HepG2 (cell line): ENCODE results near the gene SLC9C2. TPM values are rescaled to one million over a fixed set of nuclear protein-coding genes. Genes with fewer than 3 reads are reported as not detected.

Experiments
- ATAC-seq: fragments of 200-7000 bp; cut with Tn5 transposase; 3 replicates; pipeline ENCODE4 v1.9.1; 2020; ENCODE audit warnings: mild to moderate bottlenecking, moderate library complexity
- BruUV-seq: library from RNA; stranded (reverse); fragments of 400-500 nt; replicated peaks from 2 replicates; lab custom pipeline; 2021; lab: Mats Ljungman, UMichigan
- CTCF ChIA-PET: fragments of 300-600 bp; formaldehyde crosslinking; extraction: SDS; loops from one replicate; lab custom pipeline; 2021; ENCODE audit warnings: low total read pairs, inconsistent platforms, low intra/inter-chr PET ratio; lab: Yijun Ruan, JAX
- POLR2A ChIA-PET: fragments of 350-600 bp; sonication (Branson Sonifier 250); formaldehyde crosslinking; loops from one replicate; lab custom pipeline; 2020; ENCODE audit warnings: antibody characterized with exemption, inconsistent platforms; lab: Yijun Ruan, JAX
- DNase-seq: peaks from one replicate; pipeline ENCODE4 v3.0.0-alpha.2; 2015; ENCODE audit warnings: low spot score
- FAIRE-seq: peaks from 3 replicates; lab custom pipeline; 2011; peaks lifted over from hg19 to GRCh38; lab: Jason Lieb, UNC
- H2AFZ ChIP-seq: one replicate; pipeline ENCODE4 v1.6.1; 2011; ENCODE audit warnings: low read length, inconsistent platforms
- H3K27ac ChIP-seq: fragments of 300-600 bp; 3 replicates; pipeline ENCODE4 v1.8.0; 2011; ENCODE audit warnings: mixed run types, mild to moderate bottlenecking, mixed read lengths, low read length, inconsistent platforms; ENCODE audit not compliant: insufficient read depth; ENCODE audit errors: extremely low read length
- H3K27me3 ChIP-seq, 2 experiments: fragments of 200-600 bp in 1 of 2; 2 replicates in 1 of 2; 3 replicates in 1 of 2; pipeline versions ENCODE4 v1.6.0 to v1.8.0; 2011; ENCODE audit warnings: low read length in 2 of 2, mild to moderate bottlenecking in 2 of 2, moderate library complexity in 2 of 2, inconsistent platforms in 1 of 2; ENCODE audit not compliant: insufficient read depth in 2 of 2, control insufficient read depth in 1 of 2
- H3K36me3 ChIP-seq, 2 experiments: fragments of 200-600 bp in 1 of 2; replicated peaks in 1 of 2; 2 replicates in 1 of 2; 3 replicates in 1 of 2; pipeline versions ENCODE4 v1.5.1 to v1.8.0; 2011; ENCODE audit warnings: low read length in 2 of 2, inconsistent platforms in 1 of 2; ENCODE audit not compliant: insufficient read depth in 2 of 2, control insufficient read depth in 1 of 2
- H3K4me1 ChIP-seq: 2 replicates; pipeline ENCODE4 v1.5.1; 2012; ENCODE audit warnings: low read length, inconsistent platforms; ENCODE audit not compliant: insufficient read depth
- H3K4me2 ChIP-seq: 2 replicates; pipeline ENCODE4 v1.6.0; 2011; ENCODE audit warnings: low read depth, low read length, inconsistent platforms
- H3K4me3 ChIP-seq, 3 experiments: fragments of 200-600 bp in 1 of 3; sonication (generic), shearing (Covaris generic) in 1 of 3; replicated peaks in 1 of 3; 2 replicates each; pipeline ENCODE4 v1.5.1; 2011 to 2016; ENCODE audit warnings: low read length in 3 of 3, inconsistent platforms in 2 of 3, low read depth in 2 of 3, mild to moderate bottlenecking in 2 of 3, control low read depth in 1 of 3, mixed read lengths in 1 of 3; ENCODE audit not compliant: insufficient read depth in 1 of 3
- H3K79me2 ChIP-seq: one replicate; pipeline ENCODE4 v1.6.1; 2011; ENCODE audit warnings: low read length, inconsistent platforms; ENCODE audit not compliant: insufficient read depth
- H3K9ac ChIP-seq: 2 replicates; pipeline ENCODE4 v1.6.0; 2011; ENCODE audit warnings: mild to moderate bottlenecking, low read depth, low read length, inconsistent platforms; ENCODE audit not compliant: insufficient read depth
- H3K9me3 ChIP-seq: 2 replicates; pipeline ENCODE4 v1.5.1; 2012; ENCODE audit warnings: mild to moderate bottlenecking, low read length
- H4K20me1 ChIP-seq: 2 replicates; pipeline ENCODE4 v1.6.0; 2011; ENCODE audit warnings: inconsistent platforms, mild to moderate bottlenecking, low read length, moderate library complexity; ENCODE audit not compliant: insufficient read depth
- CREM ChIP-seq, 2 experiments: sonication (generic) in 1 of 2; formaldehyde crosslinking in 1 of 2; IDR thresholded peaks; 2 replicates each; pipeline versions ENCODE4 v1.4.0 to v1.6.1; 2016 to 2020; ENCODE audit warnings: antibody characterized with exemption in 1 of 2, mild to moderate bottlenecking in 1 of 2, missing genetic modification reagents in 1 of 2
- DR1 ChIP-seq: sonication (generic); formaldehyde crosslinking; IDR thresholded peaks from 2 replicates; pipeline ENCODE4 v1.8.0; 2021; ENCODE audit warnings: mild to moderate bottlenecking, missing genetic modification reagents, inconsistent platforms
- FOXA1 ChIP-seq, 2 experiments: fragments of 450-650 bp in 1 of 2; sonication (generic) in 1 of 2; formaldehyde crosslinking in 1 of 2; IDR thresholded peaks; 2 replicates each; pipeline versions ENCODE4 v1.4.0 to v1.6.1; 2016 to 2020; ENCODE audit warnings: missing genetic modification reagents in 1 of 2
- FOXC1 ChIP-seq: sonication (generic); formaldehyde crosslinking; IDR thresholded peaks from 2 replicates; pipeline ENCODE4 v1.8.0; 2022; ENCODE audit warnings: mild to moderate bottlenecking, missing genetic modification reagents, borderline replicate concordance
- GATAD2A ChIP-seq: IDR thresholded peaks from 2 replicates; pipeline ENCODE4 v1.6.1; 2016
- JUNB ChIP-seq: sonication (generic); formaldehyde crosslinking; IDR thresholded peaks from 2 replicates; pipeline ENCODE4 v1.8.0; 2022; ENCODE audit warnings: missing genetic modification reagents, mild to moderate bottlenecking, borderline replicate concordance
- POLR2G ChIP-seq: fragments of 200-400 bp; formaldehyde crosslinking; IDR thresholded peaks from 2 replicates; pipeline ENCODE4 v1.6.1; 2018; ENCODE audit warnings: mild to moderate bottlenecking, low read depth, low read length, moderate library complexity
- STAT5B ChIP-seq: sonication (generic); formaldehyde crosslinking; IDR thresholded peaks from 2 replicates; pipeline ENCODE4 v1.4.0; 2020; ENCODE audit warnings: missing genetic modification reagents
- YY1 ChIP-seq: IDR thresholded peaks from 2 replicates; pipeline ENCODE4 v1.6.1; 2011; ENCODE audit warnings: low read length, low read depth, moderate library complexity, mild to moderate bottlenecking; ENCODE audit not compliant: insufficient read depth, insufficient replicate concordance
- ZFP36 ChIP-seq: fragments of 150-350 bp; IDR thresholded peaks from 2 replicates; pipeline ENCODE4 v1.6.1; 2018; ENCODE audit warnings: borderline replicate concordance, low read length, low read depth; ENCODE audit not compliant: partially characterized antibody
- WGBS: methylation state at CpG from one replicate; pipeline ENCODE4 v1.1.6; 2017; ENCODE audit warnings: low lambda C conversion rate; 5-methylcytosine and 5-hydroxymethylcytosine counted together
- in situ Hi-C: cut with HindIII; loops from 2 replicates; pipeline ENCODE4 v1.10.0; 2017; ENCODE audit warnings: low pct_unique_long_range_greater_than_20kb; ENCODE audit not compliant: extremely low pct_ligation_motif_present
- intact Hi-C: fragments of 100-400 bp; cut with micrococcal nuclease; formaldehyde crosslinking; loops from one replicate; pipeline ENCODE4 v1.10.0; 2022; ENCODE audit not compliant: unreplicated experiment
- polyA plus RNA-seq, 8 experiments: library from polyadenylated mRNA; depleted of rRNA in 3 of 8; stranded (reverse) in 7 of 8; unstranded in 1 of 8; fragments of >200 nt; fragmentation: Illumina TruSeq in 4 of 8; extraction: Trizol in 4 of 8; gene quantifications; 2 replicates each; pipeline versions ENCODE4 v1.2.1 to v1.2.3, GENCODE V29; 2011 to 2016; ENCODE audit warnings: low read depth in 4 of 8, missing spikeins in 1 of 8, mixed read lengths in 1 of 8; ENCODE audit not compliant: insufficient read depth in 1 of 8
- total RNA-seq, 5 experiments: library from RNA; depleted of rRNA; stranded (reverse); fragments of >200 nt; fragmentation: Illumina TruSeq; extraction: Trizol; gene quantifications; 2 replicates each; pipeline ENCODE4 v1.2.3, GENCODE V29; 2016; ENCODE audit warnings: low read depth in 1 of 5
- TF ChIP-seq, protein P1 (sequence below): sonication (generic); formaldehyde crosslinking; IDR thresholded peaks from 2 replicates; pipeline ENCODE4 v1.8.1; 2023; ENCODE audit warnings: mild to moderate bottlenecking, moderate library complexity, missing genetic modification reagents
- TF ChIP-seq, protein P2 (sequence below): sonication (generic); formaldehyde crosslinking; IDR thresholded peaks from 2 replicates; pipeline ENCODE4 v1.8.0; 2022; ENCODE audit warnings: mild to moderate bottlenecking, missing genetic modification reagents
- TF ChIP-seq, protein P3 (sequence below): sonication (generic); formaldehyde crosslinking; conservative IDR thresholded peaks from 2 replicates; pipeline ENCODE4 v1.4.0; 2020; ENCODE audit warnings: missing genetic modification reagents

The SLC9C2 gene
- total and polyA plus RNA-seq, 2 of the 13 experiments (the other 11 are each of a cell fraction or from before 2014, with no cell fraction given) = 0.03 TPM; not detected in 1

DNA sequence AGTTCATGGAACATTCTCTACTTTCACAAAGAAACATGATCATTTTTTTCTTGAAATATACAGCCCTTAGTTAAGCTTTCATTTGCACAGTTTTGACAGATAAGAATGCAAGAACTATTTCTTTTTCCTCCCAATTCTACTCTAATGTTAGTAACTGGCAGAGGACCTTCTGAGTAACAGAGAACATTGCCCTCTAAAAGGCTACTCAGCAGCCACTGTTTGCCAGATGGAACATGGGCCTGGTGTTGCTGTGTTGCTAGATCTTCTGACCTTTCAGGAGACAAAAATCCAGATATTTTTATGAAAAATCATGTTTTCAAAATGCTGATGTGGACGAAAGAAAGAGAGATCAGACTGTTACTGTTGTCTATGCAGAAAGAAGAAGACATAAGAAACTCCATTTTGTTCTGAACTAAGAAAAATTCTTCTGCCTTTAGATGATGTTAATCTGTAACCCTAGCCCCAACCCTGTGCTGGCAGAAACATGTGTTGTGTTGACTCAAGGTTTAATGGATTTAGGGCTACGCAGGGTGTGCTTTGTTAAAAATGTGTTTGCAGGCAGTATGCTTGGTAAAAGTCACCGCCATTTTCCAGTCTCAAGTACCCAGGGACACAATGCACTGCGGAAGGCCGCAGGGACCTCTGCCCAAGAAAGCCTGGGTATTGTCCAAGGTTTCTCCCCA, 128.6 kb downstream of the SLC9C2 start:
- WGBS = 2% methylated on average over 2 of the region's 5 CpGs
- H3K9ac ChIP-seq = peak overlapping the region; percentile 77
- CTCF ChIA-PET = interaction anchor here (1.5 kb wide), 1 partner anchor 43 kb away, joined by 4 read pairs; no protein-coding TSS in a partner anchor
- peak overlapping the region; percentile 75 to 91 (median 91); a peak in 5 of 6 replicates for H3K4me3 ChIP-seq
- no TSS peak for BruUV-seq
- peaks cover 38% of the 10 kb centered on the region for H3K79me2 ChIP-seq
- no peaks in the 10 kb centered on the region; a peak in 1 of 5 replicates for H3K27me3 ChIP-seq
- POLR2A ChIA-PET = interaction anchor here (0.7 to 1.5 kb wide), 4 partner anchors 10 to 241 kb away, joined by 3 to 5 read pairs (median 4); partner anchors contain the start of gene KLHL20
- no peaks in the 10 kb centered on the region for H3K36me3 ChIP-seq
- peaks cover 35% of the 10 kb centered on the region for H3K4me1 ChIP-seq
- H3K4me2 ChIP-seq = peak overlapping the region; percentile 88
- intact Hi-C loops (no loop called here), in situ Hi-C loops (no loop called here)
- peak overlapping the region; percentile 55 for H2AFZ ChIP-seq
- H4K20me1 ChIP-seq = peaks cover 7% of the 10 kb centered on the region
- DNase-seq (peak; percentile 74), FAIRE-seq (peak; percentile 60), ATAC-seq (no peak)
- H3K27ac ChIP-seq = peak overlapping the region; percentile 87
- peaks cover 26% of the 10 kb centered on the region for H3K9me3 ChIP-seq
- TF ChIP-seq POLR2G (no peak), STAT5B (no peak), FOXC1 (CRISPR knock-in tag) (no peak), ZFP36 (no peak), JUNB (CRISPR knock-in tag) (no peak), YY1 (peak; percentile 38), DR1 (0 out of 2 replicates have a peak, but pooled peaks have one; percentile 17), CREM (IDR thresholded peaks at IDR 0.05) (no peak), CREM (CRISPR knock-in tag; IDR thresholded peaks at IDR 0.05) (no peak), GATAD2A (CRISPR knock-in tag) (0 out of 2 replicates have a peak, but pooled peaks have one; percentile 18), FOXA1 (IDR thresholded peaks at IDR 0.05) (no peak), FOXA1 (CRISPR knock-in tag; IDR thresholded peaks at IDR 0.05) (peak; percentile 75)
- TF ChIP-seq, protein P1, sequence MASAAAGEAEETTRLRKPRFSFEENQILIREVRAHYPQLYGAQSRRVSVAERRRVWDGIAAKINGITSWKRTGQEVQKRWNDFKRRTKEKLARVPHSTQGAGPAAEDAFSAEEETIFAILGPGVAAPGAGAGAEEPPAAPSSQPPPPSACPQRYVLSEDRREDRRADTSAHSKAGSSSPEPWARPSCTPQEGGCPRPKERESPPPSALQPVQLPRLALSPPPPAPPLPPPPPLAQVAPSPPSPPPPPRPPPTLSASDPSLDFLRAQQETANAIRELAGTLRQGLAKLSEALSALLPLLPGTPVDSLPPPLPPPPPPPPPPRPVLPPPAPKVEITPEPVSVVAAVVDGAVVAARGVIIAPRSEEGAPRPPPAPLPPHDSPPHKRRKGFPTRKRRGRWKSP = no peak; the same call in 1 of the 2 replicates
- TF ChIP-seq, protein P2, sequence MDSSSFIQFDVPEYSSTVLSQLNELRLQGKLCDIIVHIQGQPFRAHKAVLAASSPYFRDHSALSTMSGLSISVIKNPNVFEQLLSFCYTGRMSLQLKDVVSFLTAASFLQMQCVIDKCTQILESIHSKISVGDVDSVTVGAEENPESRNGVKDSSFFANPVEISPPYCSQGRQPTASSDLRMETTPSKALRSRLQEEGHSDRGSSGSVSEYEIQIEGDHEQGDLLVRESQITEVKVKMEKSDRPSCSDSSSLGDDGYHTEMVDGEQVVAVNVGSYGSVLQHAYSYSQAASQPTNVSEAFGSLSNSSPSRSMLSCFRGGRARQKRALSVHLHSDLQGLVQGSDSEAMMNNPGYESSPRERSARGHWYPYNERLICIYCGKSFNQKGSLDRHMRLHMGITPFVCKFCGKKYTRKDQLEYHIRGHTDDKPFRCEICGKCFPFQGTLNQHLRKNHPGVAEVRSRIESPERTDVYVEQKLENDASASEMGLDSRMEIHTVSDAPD (CRISPR knock-in tag) = peak; percentile 49; the same call in 1 of the 2 replicates
- TF ChIP-seq, protein P3, sequence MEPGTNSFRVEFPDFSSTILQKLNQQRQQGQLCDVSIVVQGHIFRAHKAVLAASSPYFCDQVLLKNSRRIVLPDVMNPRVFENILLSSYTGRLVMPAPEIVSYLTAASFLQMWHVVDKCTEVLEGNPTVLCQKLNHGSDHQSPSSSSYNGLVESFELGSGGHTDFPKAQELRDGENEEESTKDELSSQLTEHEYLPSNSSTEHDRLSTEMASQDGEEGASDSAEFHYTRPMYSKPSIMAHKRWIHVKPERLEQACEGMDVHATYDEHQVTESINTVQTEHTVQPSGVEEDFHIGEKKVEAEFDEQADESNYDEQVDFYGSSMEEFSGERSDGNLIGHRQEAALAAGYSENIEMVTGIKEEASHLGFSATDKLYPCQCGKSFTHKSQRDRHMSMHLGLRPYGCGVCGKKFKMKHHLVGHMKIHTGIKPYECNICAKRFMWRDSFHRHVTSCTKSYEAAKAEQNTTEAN (CRISPR knock-in tag) = no peak
